SK-N-SH treated with all-trans-retinoic acid at 6 μM for 48 hours (cell line): ENCODE measurements around the gene TBR1.

Experiments used
- CSDC2 ChIP-seq: fragments of 250-450 bp; sonication (Bioruptor Pico); IDR thresholded peaks from 2 replicates; pipeline ENCODE4 v1.5.0; 2020; ENCODE audit warnings: mild to moderate bottlenecking, moderate library complexity
- GLIS3 ChIP-seq: fragments of 250-450 bp; sonication (Bioruptor Pico); IDR thresholded peaks from 2 replicates; pipeline ENCODE4 v1.5.0; 2020; ENCODE audit warnings: mild to moderate bottlenecking, moderate library complexity
- TF ChIP-seq, protein P1 (sequence below): fragments of 250-450 bp; sonication (Bioruptor Pico); IDR thresholded peaks from 2 replicates; pipeline ENCODE4 v1.5.1; 2020; ENCODE audit warnings: low read depth, mild to moderate bottlenecking, moderate library complexity
- TF ChIP-seq, protein P2 (sequence below): fragments of 250-450 bp; sonication (Bioruptor Pico); IDR thresholded peaks from 2 replicates; pipeline ENCODE4 v1.8.0; 2020; ENCODE audit warnings: mild to moderate bottlenecking, moderate library complexity, borderline replicate concordance

DNA sequence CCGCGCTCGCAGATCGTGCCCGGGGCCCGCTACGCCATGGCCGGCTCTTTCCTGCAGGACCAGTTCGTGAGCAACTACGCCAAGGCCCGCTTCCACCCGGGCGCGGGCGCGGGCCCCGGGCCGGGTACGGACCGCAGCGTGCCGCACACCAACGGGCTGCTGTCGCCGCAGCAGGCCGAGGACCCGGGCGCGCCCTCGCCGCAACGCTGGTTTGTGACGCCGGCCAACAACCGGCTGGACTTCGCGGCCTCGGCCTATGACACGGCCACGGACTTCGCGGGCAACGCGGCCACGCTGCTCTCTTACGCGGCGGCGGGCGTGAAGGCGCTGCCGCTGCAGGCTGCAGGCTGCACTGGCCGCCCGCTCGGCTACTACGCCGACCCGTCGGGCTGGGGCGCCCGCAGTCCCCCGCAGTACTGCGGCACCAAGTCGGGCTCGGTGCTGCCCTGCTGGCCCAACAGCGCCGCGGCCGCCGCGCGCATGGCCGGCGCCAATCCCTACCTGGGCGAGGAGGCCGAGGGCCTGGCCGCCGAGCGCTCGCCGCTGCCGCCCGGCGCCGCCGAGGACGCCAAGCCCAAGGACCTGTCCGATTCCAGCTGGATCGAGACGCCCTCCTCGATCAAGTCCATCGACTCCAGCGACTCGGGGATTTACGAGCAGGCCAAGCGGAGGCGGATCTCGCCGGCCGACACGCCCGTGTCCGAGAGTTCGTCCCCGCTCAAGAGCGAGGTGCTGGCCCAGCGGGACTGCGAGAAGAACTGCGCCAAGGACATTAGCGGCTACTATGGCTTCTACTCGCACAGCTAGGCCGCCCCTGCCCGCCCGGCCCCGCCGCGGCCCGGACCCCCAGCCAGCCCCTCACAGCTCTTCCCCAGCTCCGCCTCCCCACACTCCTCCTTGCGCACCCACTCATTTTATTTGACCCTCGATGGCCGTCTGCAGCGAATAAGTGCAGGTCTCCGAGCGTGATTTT, 7.6 kb downstream of the TBR1 start:
- TF ChIP-seq CSDC2 (no peak), GLIS3 (CRISPR knock-in tag) (no peak)
- TF ChIP-seq, protein P1, sequence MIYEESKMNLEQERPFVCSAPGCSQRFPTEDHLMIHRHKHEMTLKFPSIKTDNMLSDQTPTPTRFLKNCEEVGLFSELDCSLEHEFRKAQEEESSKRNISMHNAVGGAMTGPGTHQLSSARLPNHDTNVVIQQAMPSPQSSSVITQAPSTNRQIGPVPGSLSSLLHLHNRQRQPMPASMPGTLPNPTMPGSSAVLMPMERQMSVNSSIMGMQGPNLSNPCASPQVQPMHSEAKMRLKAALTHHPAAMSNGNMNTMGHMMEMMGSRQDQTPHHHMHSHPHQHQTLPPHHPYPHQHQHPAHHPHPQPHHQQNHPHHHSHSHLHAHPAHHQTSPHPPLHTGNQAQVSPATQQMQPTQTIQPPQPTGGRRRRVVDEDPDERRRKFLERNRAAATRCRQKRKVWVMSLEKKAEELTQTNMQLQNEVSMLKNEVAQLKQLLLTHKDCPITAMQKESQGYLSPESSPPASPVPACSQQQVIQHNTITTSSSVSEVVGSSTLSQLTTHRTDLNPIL (CRISPR knock-in tag) = no peak
- TF ChIP-seq, protein P2, sequence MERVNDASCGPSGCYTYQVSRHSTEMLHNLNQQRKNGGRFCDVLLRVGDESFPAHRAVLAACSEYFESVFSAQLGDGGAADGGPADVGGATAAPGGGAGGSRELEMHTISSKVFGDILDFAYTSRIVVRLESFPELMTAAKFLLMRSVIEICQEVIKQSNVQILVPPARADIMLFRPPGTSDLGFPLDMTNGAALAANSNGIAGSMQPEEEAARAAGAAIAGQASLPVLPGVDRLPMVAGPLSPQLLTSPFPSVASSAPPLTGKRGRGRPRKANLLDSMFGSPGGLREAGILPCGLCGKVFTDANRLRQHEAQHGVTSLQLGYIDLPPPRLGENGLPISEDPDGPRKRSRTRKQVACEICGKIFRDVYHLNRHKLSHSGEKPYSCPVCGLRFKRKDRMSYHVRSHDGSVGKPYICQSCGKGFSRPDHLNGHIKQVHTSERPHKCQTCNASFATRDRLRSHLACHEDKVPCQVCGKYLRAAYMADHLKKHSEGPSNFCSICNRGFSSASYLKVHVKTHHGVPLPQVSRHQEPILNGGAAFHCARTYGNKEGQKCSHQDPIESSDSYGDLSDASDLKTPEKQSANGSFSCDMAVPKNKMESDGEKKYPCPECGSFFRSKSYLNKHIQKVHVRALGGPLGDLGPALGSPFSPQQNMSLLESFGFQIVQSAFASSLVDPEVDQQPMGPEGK (CRISPR knock-in tag) = no peak
